ENCODE measurements around the gene FIGNL2.

The FIGNL2 gene

DNA sequence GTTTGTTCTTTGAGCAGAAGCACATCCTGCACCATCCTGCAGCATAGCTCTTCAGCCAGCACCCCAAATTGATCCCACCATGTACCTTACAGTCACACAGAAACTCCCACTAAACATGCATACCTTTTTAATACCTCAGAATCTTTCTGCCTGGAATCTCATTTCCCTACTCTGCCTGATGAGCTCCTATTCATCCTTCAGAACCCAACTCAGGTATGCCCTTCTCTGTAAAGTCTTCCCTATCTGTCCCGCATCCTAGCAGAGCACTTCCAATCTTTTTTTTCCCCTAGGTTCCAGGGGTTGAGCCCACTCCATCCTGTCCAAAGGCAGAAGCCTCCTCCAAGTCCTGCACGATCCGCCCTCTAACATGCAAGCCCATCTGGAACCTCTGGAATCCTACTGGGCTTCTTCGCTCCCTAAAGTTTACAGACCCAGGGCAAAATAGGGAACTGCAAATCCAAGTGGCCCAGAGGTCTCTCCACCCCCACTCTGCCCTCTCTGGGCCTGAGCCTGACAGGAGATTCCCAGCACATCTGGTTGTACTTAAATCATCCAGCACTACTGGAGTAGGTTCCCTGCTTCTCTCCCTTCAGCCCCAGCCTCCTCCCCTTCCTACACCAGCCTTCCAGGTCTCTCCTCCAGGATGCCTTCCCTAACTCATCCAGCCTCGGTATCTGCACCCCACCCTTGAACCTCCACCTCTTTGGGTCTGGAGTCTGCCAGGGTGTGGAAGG lies 4.1 kb upstream of the FIGNL2 start:
- no peak for DNase-seq

DNA sequence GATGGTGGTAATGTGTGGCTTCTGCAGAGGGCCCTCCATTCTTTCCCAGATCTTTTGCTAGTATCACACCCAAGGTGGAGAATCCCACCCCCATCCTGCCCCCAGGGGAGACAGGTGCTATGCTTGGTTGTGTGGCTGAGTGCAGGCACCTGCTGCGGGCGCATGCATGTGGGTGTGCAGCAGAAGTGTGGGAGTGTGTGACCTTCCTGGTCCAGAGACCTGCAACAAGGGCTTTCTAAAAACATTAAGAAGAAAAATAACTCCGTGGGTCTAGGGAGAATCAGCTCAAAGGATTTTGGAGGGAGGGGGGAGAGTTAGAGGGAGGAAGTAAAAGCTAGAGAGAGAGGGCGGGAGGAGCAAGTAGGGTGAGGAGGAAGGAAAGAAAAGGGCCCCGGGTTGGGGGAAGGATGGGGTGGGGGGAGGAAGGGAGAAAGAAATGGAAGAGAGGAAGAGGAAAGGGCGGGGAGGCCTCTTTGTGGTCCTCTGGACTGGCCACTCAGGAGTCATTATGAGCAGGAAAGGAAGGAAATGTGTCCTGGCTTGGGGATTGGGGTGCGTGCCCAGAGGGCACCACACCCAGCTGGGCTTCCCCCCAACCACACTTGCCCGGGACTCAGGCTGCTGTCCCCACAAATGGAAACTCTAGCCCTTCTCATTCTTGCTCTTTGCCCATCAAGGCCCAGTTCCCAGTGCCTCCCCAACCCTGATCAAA lies 3.1 kb upstream of the FIGNL2 start:
- no peak for DNase-seq

DNA sequence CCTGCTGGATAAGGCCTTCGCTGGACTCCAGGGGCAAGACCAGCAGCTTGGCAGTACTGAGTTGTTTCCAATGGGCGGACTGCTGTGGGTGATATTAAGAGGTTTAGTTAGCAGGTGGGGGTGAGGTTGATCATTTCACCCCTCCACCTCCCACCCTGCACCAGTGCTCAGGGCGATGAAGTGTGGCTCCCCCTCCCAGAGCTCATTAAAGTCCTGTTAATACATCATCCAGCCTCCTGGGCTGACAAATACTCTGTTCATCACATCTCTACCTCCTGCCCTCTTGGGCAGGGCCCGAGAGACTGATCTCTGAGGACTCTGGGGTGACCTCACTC lies 2.4 kb upstream of the FIGNL2 start:
- DNase-seq: no peak

DNA sequence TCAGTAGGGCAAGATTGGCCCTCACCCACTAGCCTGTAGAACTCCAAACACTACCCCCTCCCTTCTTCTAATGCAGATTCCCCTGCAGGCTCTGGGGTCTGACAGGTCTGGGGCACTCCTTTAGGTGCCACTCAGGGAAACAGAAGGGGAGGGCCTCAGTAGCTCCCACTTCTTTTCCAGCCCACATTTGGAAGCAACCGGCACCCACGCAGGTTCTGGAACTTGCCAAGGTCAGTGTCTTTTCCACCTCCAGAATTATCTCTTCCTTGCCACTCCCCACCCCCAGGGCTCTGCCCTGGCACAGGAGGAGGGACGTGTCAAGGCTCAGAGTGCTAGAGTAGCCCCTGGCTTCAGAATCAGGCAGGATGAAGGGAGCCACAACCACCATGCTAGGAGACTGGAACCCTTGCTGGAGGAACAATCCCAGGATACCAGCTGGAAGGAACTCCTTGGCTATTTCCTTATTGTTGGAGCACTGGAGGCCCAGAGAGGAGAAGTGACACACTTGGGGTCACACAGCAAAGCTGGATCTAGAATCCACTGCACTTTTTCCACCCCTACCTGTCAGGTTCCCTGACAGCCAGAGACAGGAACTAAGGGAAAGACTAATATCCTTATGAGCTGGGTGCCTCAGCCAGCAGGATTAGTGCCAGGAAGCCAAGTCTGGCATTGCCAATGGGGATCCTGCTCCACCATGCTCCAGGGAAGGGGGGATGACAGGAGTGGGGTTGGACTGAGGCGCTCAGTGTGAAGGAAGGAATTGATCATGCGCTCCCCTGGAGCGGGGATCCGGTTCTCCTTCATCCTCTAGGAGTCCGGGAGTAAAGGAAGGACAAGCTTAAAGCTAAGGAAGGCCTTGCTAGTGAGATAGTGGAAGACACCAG lies 1.8 kb upstream of the FIGNL2 start:
- no peak for DNase-seq

DNA sequence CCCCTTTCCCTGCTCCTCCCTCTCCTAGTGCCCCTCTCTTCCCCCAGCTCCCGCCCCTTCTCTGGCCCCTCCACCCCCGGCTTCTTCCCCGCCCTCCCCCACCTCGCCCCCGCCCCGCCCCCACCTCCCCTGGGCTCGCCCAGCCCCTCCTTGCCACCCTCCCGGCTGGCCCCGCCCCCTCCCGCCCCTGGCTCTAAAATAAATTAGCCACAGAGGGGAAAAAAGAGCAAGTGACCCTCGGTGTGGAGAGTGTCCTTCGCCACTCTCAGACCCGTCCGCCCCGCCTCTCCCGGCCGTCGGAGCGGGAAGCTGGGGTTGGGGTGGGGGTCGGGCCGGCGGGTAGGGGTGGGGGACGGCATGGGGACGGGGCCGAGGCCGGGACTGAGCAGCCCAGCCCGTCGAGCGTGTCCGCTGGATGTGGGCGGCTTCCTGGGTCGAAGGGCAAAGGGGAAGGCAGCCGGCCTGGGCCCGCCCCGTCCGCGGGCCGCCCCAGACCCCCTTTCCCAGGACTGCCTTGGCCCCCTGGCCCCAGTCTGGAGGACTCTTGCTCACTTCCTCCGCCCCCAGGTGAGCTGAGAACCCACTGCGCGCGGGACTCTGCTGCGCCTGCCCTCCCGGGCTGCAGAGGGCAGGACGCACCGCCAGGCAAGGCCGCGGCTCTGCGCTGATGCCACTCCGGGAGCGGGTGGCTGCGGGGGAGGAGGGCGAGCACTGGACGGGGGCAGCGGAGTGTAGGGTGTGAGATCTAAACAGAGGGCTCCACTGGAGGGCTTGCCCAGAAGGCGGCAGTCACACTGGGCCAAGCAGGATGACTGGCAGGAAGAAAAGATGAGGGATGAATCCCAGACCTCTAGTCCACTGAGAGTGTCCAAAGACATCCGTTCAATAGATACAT lies 570 bp upstream of the FIGNL2 start:
- DNase-seq: no peak

DNA sequence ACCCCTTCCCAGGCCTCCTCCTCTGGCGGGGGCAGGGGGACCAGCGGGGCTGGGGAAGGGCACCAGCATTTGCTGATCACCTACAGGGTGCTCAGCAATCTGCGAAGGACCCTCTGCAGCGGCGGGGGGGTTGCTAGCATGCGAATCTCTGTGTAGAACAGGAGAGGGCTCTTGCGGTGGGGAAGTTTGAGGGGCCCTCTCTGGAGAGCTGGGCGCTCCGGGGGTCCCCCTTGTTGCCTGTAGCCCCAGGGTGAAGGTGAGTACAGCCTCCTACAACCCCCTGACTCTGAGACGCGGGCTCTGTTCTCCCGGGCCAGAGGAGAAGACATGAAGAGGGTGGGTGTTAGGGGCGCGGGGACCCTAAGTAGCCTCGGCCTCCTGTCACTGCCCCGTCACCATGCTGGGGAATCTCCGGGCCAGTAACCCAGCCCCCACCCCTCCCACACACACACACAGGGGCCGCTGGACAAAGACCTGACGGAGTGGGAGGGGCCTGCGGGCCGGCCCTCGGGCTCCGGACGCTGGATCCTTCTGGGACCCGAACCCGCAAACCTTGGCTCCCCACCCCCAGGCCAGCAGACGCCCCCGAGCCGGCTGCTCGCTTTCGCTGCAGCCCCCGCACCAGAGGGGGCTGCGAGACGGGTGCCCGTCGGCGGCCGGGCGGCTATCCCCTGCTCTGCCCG lies 734 bp downstream of the FIGNL2 start:
- no peak for DNase-seq

DNA sequence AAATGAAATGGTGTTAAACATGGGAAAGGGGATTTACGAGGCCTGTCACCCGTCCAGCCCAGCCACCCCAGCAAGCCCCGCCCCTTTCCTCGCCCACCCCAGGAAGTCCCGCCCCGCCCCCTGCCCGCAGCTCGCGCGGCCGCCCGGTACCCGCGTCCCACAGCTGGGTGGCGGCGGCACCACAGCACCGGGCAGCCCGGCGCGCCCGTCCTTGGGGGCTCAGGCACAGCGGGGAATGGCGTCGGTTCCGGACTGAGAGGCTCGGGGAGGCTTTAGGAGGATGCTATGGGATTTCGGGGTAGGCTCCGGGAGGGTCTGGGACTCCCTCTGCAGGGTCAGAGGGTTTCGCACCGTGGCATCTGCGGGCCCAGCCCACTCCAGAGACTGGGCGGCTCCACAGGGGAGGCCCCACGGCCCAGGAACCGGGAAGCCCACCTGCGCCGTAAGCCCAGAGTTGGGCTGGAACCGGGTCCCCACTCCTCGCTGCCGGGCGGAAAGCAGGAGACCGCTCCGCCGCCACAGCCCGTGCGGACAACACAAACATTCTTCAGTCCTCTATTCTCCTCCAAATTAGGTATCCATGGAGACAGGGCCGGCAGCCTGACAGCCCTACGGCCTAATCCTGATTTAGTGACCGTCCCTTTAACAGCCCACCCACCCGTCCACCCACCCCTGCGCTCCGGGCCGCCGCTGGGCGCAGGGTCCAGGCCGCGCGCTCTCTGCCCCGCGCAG lies 1.4 kb downstream of the FIGNL2 start:
- DNase-seq: no peak

DNA sequence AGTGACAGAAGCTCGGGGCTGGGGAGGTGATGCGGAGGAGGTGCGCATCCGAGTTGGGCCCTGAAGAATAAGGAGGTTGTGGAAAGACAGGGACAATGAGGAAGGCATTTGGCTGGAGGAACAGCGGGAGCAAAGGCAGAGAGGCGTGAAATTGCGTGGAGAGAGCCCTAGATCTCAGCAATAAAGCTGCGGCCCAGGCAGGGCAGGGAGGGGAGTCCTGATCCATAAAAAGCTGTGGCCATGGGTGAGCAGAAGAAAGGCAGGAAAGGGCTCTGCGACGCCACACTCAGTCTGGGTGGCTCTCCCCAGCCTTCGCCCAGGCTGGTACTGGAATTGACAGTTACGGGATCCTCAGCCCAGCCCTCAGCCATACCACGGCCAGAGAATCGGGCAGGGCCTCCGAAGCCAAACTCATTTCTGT lies 2.2 kb downstream of the FIGNL2 start:
- no peak for DNase-seq

DNA sequence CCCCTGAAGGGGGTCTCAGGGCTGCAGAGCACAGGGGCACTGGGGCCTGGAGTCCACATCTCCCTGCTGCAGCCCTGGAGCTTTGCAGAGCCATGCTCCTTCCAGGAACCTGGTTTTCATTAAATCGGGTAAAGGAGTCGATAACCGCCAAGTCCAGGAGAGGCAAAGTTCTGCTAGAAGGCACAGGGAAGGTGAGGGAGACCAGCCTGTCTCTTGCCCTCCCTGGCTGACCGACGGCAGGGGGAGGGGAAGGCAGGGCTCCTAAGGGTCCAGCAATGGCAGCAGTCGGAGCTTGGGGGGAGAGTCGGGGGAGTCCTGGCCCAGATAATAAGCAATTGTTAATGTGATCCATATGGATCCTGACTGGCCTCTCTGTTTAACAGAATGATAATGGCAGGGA lies 3.0 kb downstream of the FIGNL2 start:
- no peak for DNase-seq

DNA sequence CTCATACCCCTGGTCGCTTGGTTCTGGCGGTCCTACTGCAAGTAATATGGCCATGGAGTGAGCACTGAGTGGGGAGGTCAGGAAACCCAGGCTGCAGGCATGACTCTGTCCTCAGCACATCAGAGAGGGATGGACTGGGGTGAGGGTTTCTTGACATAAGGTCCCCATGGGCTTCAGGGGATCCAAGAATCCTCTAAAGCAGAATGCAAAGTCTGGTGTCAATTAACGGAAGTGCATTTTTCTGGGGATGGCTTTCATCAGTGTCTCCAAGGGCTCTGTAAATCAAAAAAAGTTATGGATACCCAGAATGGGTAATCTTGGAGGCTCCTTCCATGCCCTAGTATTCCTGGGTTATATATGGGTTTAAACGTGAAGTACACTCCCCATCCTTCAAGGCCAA lies 3.7 kb downstream of the FIGNL2 start:
- DNase-seq: no peak

DNA sequence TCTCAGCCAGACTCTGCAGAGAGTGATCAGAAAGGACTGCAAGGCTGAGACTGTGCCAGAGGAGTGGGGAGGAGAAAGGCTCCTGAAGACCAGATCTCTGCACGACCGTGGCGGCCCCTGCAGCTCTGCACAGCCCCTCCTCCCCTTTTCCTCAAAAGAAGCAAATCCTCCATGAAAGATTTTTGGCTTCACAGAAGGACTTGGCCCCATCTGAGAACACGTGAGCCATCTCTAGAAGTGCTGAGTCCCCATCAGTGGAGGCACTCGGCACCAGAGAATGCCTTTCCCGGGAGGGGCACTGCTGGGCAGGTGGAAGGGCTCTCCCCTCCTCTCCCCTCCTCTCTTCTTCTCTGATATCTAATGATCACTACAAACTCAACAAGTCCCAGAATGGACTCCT lies 6.8 kb downstream of the FIGNL2 start:
- no peak for DNase-seq

DNA sequence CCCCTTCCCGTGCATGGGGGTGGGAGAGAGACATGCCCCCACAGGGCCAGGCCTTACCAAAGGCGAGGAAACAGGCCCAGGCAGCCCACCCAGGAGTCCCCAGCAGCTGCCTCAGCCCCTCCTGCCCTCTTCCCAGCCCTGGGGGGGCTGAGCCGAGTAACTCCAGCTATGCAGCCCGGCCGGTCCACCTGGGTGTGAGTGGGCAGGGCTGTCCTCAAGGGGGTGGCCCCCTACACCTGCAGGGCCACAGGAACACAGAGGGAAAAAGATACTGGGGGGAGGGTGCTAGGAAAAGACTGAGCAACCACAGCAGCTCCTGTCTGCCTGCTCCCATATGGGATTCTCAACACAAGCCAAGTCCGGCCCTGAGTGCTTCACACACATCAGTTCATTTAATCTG lies 7.6 kb downstream of the FIGNL2 start:
- DNase-seq: no peak

DNA sequence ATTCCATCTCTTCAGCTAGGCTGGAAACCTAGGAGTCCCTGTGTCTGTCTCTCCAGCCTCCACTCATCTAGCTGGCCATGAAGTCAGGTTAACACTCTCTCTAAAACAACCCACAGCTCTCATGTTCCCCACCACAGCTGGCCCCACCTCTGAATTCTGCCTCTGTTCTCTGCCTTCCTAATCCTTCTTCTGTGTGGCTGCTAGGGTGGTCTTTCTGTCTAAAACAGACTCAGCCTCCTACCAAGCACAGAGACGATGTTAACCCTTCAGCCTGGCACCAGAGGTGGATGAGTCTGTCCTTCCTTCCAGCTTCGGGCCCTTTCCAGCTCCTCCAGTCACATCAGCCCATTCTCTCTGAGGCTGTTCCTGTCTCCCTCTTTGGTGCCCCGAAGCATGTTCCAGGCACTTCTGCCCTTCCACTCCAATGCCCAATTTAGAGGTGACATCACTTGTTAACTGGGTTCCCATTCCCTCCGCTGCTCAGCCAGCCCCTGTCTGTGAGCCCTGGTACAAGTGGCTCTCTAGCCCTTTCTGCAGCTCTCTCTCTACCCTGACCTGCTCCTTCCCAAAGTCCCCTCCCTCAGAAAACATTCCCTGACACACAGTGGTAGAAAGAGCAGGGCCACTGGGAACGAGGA lies 9.1 kb downstream of the FIGNL2 start:
- no peak for DNase-seq

DNA sequence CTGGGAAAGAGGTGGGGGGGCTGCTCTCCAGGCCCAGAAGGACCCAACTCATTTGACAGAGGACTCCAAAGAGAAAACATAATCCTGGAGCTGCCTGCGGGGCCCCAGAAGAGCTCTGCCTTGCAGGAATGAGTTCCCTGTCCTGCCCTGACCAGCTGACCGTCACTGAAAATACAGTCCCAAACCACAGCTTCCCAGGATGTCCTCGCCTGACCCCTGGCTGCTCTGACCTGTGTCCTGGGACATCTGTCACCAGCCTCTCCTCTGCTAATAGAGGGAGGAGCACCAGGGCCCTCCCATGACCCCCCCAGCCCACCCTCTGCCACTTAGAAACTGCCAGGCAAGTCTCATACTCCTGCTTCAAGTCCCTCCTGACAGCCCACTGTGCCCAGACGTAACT lies 9.8 kb downstream of the FIGNL2 start:
- DNase-seq: no peak

DNA sequence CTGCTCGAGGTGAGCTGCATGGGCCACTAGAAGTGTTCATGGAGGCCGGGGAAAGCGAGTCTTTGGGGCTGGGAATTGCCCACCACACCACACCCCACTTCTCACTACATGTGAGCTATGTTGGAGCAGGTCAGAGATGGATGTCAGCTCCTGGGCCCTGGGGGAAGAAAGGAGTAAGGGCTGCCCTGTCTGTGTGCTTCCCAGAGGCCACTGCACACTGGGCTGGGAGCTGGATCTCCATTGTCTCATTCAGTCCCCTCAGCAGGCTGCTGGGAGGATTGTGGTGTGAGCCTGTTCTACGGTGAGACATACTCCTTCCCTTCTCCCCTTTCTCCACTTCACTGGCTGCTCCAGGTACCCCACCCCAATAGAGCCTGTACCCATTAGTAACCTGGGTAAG lies 10.5 kb downstream of the FIGNL2 start:
- no peak for DNase-seq

DNA sequence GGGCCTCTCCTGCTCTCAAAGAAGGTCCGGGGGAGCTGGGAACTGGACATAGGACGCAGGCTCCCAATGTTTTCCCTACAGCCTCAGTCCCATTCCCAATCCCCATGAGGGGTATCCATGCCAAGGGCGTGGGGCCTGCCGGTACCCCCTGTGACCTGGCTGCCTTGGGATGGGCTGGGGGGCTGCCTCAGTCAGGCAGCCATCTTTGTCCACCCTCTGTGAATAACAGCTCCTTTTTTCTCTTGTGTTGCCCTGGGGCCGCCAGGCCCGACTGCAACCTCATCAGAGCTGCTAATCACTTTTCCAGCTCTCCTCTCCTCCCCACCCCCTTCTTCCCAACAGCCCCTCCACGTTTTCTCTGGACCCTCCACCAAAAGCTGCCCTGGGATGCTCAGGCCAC lies 11.2 kb downstream of the FIGNL2 start:
- no peak for DNase-seq

DNA sequence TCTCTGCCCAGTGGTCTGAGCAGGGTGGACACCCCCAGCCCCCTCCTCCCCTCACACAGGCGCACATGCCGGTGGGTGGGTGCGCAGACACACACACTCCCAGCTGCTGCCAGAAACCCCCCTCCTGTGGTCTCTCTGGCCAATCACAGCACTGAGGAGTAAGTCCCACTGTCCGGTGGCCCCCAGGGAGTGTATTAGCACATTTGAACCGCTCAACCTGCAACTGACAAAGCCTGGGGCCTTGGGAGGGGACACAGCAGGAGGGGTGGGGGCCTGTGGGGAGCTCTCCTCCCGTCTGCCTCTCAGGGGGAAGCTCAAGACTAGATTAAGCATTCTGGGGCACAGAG lies 11.7 kb downstream of the FIGNL2 start:
- no peak for DNase-seq

DNA sequence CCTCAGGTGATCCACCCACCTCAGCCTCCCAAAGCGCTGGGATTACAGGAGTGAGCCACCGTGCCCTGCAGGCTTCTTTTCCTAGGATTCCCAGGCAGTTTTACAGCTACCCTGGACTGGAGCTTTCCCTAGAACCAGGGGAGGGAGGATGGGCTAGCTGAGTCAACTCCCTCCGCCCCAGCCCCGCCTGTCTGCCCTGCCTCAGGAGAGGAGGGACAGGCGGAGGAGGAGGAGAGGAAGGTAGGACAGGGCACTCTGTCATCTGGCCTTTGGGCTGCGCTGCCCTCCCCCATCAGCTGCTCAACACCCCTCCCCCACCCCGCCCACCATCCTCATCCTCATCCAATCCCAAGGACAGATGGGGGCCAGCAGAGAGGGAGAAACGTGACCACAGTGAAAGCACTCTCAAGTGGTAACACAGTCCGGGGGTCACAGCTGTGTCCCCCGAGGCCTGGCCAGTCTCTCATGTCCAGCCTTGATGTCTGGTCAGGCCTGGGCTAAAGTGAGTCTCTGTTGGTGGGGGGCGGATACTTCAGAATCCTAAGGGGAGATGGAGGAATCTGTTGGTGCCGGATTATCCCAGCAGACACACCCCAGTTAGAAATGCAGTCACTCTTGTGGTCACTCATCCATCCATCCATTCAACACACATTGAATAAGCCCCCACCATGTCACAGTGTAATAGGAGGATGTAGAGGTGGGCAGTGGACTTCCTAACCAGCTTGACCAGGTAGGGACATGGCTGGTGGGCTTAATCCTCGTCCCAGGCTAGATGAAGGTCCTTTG lies 12.3 kb downstream of the FIGNL2 start:
- no peak for DNase-seq

DNA sequence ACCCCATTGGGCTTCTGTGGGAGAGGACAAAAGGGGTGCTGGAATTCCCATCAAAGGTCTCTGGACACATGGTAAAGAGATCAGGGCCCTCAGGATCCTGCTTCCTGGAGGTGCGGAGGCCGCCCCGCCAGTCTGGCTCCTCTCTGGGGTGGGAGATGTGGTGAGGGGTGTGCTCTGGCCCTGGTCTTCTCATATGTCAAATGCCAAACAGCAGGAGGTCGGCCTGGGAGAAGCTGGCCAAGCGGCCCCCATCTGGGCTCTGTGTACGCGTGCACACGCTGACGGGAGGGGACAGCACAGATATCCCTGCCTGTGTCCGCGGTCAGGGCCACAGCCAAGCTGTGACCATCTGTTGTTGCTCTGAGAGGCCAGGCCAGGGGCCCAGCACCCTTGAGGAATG lies 14.1 kb downstream of the FIGNL2 start:
- no peak for DNase-seq

Measured in COR-L47 (cell line).